Endodermal cell (in vitro differentiated cells): ENCODE measurements around the gene SPEN. TPM values are rescaled to one million over a fixed set of nuclear protein-coding genes. Genes with fewer than 3 reads are reported as not detected.

Experiments used
- DNase-seq: peaks from one replicate; pipeline ENCODE4 v3.0.0-alpha.2; 2017
- H3K27ac ChIP-seq: 2 replicates; pipeline ENCODE4 v1.5.1; 2013; ENCODE audit warnings: mild to moderate bottlenecking, low read depth, low read length, moderate library complexity
- H3K27me3 ChIP-seq: 2 replicates; pipeline ENCODE4 v1.6.1; 2013; ENCODE audit warnings: mild to moderate bottlenecking, low read length, moderate library complexity; ENCODE audit not compliant: insufficient read depth, control insufficient read depth, poor library complexity, severe bottlenecking
- H3K36me3 ChIP-seq: 2 replicates; pipeline ENCODE4 v1.7.0; 2013; ENCODE audit warnings: mild to moderate bottlenecking, low read length, moderate library complexity; ENCODE audit not compliant: control insufficient read depth, insufficient read depth
- H3K4me1 ChIP-seq: one replicate; pipeline ENCODE4 v1.7.0; 2013; ENCODE audit warnings: low read length; ENCODE audit not compliant: control insufficient read depth, insufficient read depth
- H3K4me3 ChIP-seq: 2 replicates; pipeline ENCODE4 v1.5.1; 2013; ENCODE audit warnings: mild to moderate bottlenecking, low read length, moderate library complexity
- H3K9ac ChIP-seq: 2 replicates; pipeline ENCODE4 v1.6.1; 2013; ENCODE audit warnings: mild to moderate bottlenecking, low read length, moderate library complexity; ENCODE audit not compliant: poor library complexity, severe bottlenecking; ENCODE audit errors: extremely low read depth
- H3K9me3 ChIP-seq: 2 replicates; pipeline ENCODE4 v1.6.1; 2013; ENCODE audit warnings: mild to moderate bottlenecking, low read length, moderate library complexity; ENCODE audit not compliant: control insufficient read depth
- H3K27ac Mint-ChIP-seq: 2 replicates; pipeline ENCODE4 v1.8.0; 2020; ENCODE audit warnings: mixed read lengths
- H3K27me3 Mint-ChIP-seq: 2 replicates; pipeline ENCODE4 v1.8.0; 2021; ENCODE audit warnings: mild to moderate bottlenecking, mixed read lengths; ENCODE audit not compliant: insufficient read depth
- H3K36me3 Mint-ChIP-seq: 2 replicates; pipeline ENCODE4 v1.8.0; 2020; ENCODE audit warnings: low read depth, mixed read lengths
- H3K4me1 Mint-ChIP-seq: 2 replicates; pipeline ENCODE4 v1.8.0; 2020; ENCODE audit warnings: mixed read lengths
- H3K4me3 Mint-ChIP-seq: 2 replicates; pipeline ENCODE4 v1.8.0; 2020; ENCODE audit warnings: mild to moderate bottlenecking, moderate library complexity, mixed read lengths
- H3K9me3 Mint-ChIP-seq: 2 replicates; pipeline ENCODE4 v1.8.0; 2020; ENCODE audit warnings: mild to moderate bottlenecking, mixed read lengths
- WGBS, 2 experiments: methylation state at CpG; one replicate each; pipeline versions ENCODE4 v1.1.5 to v1.1.7; 2013; ENCODE audit warnings: missing lambda C conversion rate in 2 of 2, mixed read lengths in 1 of 2; ENCODE audit not compliant: insufficient coverage in 1 of 2, insufficient read length in 1 of 2; 5-methylcytosine and 5-hydroxymethylcytosine counted together
- total RNA-seq, 2 donors: library from RNA; stranded (reverse); fragmentation: NEBNext Ultra II Directional in 1 of 2; extraction: Animal tissue kit (Norgen Biotek cat#: 25700) in 1 of 2; gene quantifications; 2 replicates in 1 of 2; 3 replicates in 1 of 2; pipeline ENCODE4 v1.2.1, GENCODE V29; 2021
- TF ChIP-seq, protein P1 (sequence below): fragments of 200-600 bp; sonication (generic); conservative IDR thresholded peaks from 2 replicates; pipeline ENCODE4 v1.5.0; 2021; ENCODE audit warnings: antibody characterized with exemption, mild to moderate bottlenecking

Gene SPEN
- total RNA-seq, 2 donors from 2014 or later: 61.5 to 71.9 TPM

DNA sequence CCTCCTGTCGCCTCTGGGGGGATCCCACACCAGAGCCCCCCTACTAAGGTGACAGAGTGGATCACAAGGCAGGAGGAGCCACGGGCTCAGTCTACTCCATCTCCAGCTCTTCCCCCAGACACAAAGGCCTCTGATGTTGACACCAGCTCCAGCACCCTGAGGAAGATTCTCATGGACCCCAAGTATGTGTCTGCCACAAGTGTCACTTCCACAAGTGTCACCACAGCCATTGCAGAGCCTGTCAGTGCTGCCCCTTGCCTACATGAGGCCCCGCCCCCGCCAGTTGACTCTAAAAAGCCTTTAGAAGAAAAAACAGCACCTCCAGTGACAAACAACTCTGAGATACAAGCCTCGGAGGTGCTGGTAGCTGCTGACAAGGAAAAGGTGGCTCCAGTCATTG, 86.2 kb downstream of the SPEN start:
- peaks cover 6% of the 10 kb centered on the region for H3K4me1 Mint-ChIP-seq
- no peak overlapping the region for H3K4me3 Mint-ChIP-seq
- no peaks in the 10 kb centered on the region for H3K27me3 ChIP-seq
- WGBS, 2 experiments: 96 to 97% methylated on average over 4 to 5 of the region's 5 CpGs
- H3K4me3 ChIP-seq: no peak overlapping the region
- TF ChIP-seq, protein P1, sequence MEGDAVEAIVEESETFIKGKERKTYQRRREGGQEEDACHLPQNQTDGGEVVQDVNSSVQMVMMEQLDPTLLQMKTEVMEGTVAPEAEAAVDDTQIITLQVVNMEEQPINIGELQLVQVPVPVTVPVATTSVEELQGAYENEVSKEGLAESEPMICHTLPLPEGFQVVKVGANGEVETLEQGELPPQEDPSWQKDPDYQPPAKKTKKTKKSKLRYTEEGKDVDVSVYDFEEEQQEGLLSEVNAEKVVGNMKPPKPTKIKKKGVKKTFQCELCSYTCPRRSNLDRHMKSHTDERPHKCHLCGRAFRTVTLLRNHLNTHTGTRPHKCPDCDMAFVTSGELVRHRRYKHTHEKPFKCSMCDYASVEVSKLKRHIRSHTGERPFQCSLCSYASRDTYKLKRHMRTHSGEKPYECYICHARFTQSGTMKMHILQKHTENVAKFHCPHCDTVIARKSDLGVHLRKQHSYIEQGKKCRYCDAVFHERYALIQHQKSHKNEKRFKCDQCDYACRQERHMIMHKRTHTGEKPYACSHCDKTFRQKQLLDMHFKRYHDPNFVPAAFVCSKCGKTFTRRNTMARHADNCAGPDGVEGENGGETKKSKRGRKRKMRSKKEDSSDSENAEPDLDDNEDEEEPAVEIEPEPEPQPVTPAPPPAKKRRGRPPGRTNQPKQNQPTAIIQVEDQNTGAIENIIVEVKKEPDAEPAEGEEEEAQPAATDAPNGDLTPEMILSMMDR: no peak
- H3K36me3 ChIP-seq: peaks cover 91% of the 10 kb centered on the region
- H3K9me3 Mint-ChIP-seq: no peaks in the 10 kb centered on the region
- H3K27ac Mint-ChIP-seq: no peak overlapping the region
- H3K4me1 ChIP-seq: no peaks in the 10 kb centered on the region
- no peaks in the 10 kb centered on the region for H3K9me3 ChIP-seq
- no peak overlapping the region for H3K27ac ChIP-seq
- H3K36me3 Mint-ChIP-seq: peaks cover 85% of the 10 kb centered on the region
- DNase-seq: no peak
- H3K27me3 Mint-ChIP-seq: no peaks in the 10 kb centered on the region
- H3K9ac ChIP-seq: no peak overlapping the region

DNA sequence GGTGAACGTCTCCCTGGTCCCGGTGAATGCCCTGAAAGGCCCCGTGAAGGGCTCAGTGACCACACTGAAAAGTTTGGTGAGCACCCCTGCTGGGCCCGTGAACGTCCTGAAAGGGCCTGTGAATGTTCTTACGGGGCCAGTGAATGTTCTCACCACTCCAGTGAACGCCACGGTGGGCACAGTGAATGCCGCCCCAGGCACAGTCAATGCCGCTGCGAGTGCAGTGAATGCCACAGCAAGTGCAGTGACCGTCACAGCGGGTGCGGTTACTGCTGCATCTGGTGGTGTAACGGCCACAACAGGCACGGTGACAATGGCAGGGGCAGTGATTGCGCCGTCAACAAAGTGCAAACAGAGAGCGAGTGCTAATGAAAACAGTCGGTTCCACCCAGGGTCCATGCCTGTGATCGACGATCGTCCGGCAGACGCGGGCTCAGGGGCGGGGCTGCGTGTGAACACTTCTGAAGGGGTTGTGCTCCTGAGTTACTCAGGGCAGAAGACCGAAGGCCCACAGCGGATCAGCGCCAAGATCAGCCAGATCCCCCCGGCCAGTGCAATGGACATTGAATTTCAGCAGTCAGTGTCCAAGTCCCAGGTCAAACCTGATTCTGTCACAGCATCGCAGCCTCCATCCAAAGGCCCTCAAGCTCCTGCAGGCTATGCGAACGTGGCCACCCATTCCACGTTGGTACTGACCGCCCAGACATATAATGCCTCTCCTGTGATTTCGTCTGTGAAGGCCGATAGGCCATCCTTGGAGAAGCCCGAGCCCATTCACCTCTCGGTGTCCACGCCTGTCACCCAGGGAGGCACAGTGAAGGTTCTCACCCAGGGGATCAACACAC, 86.9 kb downstream of the SPEN start:
- Histone ChIP-seq H3K4me1 (no peaks in the 10 kb centered on the region), H3K27ac (no peak overlapping the region), H3K9ac (no peak overlapping the region), H3K27me3 (no peaks in the 10 kb centered on the region), H3K9me3 (no peaks in the 10 kb centered on the region), H3K36me3 (peaks cover 91% of the 10 kb centered on the region), H3K4me3 (no peak overlapping the region)
- Mint-ChIP-seq H3K9me3 (no peaks in the 10 kb centered on the region), H3K36me3 (peaks cover 84% of the 10 kb centered on the region), H3K27ac (no peak overlapping the region), H3K4me1 (peaks cover 10% of the 10 kb centered on the region), H3K27me3 (no peaks in the 10 kb centered on the region), H3K4me3 (no peak overlapping the region)
- DNase-seq: peak; percentile 70
- TF ChIP-seq, protein P1: no peak
- 94 to 96% methylated on average over 39 to 42 of the region's 42 CpGs for WGBS, 2 experiments

DNA sequence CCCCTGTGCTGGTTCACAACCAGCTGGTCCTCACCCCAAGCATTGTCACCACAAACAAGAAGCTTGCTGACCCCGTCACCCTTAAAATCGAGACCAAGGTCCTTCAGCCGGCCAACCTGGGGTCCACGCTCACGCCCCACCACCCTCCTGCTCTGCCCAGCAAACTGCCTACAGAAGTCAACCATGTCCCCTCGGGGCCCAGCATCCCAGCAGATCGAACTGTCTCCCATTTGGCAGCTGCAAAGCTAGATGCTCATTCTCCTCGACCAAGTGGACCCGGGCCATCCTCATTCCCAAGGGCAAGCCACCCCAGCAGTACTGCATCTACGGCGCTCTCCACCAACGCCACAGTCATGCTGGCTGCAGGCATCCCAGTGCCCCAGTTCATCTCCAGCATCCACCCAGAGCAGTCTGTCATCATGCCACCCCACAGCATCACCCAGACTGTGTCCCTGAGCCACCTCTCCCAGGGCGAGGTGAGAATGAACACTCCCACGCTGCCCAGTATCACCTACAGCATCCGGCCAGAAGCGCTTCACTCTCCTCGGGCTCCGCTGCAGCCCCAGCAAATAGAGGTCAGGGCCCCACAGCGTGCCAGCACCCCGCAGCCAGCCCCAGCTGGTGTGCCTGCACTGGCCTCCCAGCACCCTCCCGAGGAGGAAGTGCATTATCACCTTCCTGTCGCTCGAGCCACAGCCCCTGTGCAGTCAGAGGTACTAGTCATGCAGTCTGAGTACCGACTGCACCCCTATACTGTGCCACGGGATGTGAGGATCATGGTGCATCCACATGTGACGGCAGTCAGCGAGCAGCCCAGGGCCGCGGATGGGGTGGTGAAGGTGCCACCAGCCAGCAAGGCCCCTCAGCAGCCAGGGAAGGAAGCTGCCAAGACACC, 87.8 kb downstream of the SPEN start:
- no peaks in the 10 kb centered on the region for H3K9me3 ChIP-seq
- Mint-ChIP-seq H3K27ac (peak overlapping the region; percentile 15), H3K36me3 (peaks cover 83% of the 10 kb centered on the region), H3K27me3 (no peaks in the 10 kb centered on the region), H3K4me1 (peaks cover 10% of the 10 kb centered on the region), H3K4me3 (no peak overlapping the region), H3K9me3 (no peaks in the 10 kb centered on the region)
- WGBS, 2 experiments: 91 to 96% methylated on average over 21 to 29 of the region's 29 CpGs
- H3K27ac ChIP-seq: no peak overlapping the region
- peaks cover 91% of the 10 kb centered on the region for H3K36me3 ChIP-seq
- no peak overlapping the region for H3K4me3 ChIP-seq
- H3K27me3 ChIP-seq: no peaks in the 10 kb centered on the region
- no peak overlapping the region for H3K9ac ChIP-seq
- no peak for DNase-seq
- TF ChIP-seq, protein P1: no peak
- no peaks in the 10 kb centered on the region for H3K4me1 ChIP-seq
